C4-2B (cell line): ENCODE data around the gene CACNA2D3.

Source experiments
- CTCF ChIP-seq: fragments of 450-650 bp; conservative IDR thresholded peaks from 2 replicates; pipeline ENCODE4 v1.5.1; 2017; ENCODE audit warnings: mild to moderate bottlenecking
- ZFX ChIP-seq: fragments of 450-650 bp; IDR thresholded peaks from 2 replicates; pipeline ENCODE4 v1.6.1; 2017

GRCh38 chr3:54426381-54426780 lies 304.0 kb downstream of the CACNA2D3 start:
- TF ChIP-seq CTCF (no peak), ZFX (no peak)
